Activated CD4-positive, alpha-beta T cell treated with anti-CD3 and anti-CD28 coated beads, Interleukin-2, amount 50 U/mL, for 48 hours (primary cell): Measurements from ENCODE around the gene GSTT2.

ENCODE experiments used
- DNase-seq, 2 experiments: peaks; one replicate each; pipeline ENCODE4 v3.0.0-alpha.2; 2020

Gene GSTT2

GRCh38 chr22:24009227-24010017 lies 29.5 kb downstream of the GSTT2 start:
- DNase-seq, result no peak

DNA sequence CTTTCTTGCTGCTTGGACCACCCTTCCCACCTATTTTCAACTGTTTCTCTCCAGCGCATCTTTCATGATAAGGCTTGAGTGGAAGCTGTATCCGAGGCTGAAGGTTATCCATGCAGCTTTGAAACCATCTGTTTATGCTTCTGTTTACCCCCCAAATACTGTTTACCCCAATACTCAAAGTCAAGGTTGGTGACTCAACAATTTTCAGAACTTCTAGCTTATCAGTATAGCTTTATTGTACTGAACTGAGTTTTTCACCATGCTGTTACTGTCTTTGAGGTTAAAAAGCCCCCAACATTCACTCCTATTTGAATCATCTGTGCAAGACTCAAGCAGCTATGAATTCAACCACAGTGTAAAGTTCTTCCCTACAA lies 30.1 kb downstream of the GSTT2 start:
- DNase-seq, result no peak

DNA sequence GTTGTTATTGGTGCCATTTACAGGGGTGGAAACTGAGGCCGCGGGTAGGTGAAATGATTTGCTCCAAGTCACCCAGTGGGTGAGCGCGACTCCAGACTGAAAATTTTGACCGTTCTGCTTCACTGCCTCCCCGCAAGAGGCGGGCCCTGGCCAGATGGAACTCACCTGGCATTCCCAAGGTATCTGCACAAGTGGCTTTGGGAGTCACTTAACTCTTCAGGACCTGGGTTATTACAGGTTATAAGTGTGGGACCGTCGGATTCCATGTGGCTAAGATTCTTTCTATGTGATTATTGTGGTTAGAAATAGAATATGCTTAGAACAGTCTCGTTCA lies 31.8 kb downstream of the GSTT2 start:
- DNase-seq, result no peak

- no peak for DNase-seq
Measured at GRCh38 chr22:24016156-24016555, 36.2 kb downstream of the GSTT2 start.

DNA sequence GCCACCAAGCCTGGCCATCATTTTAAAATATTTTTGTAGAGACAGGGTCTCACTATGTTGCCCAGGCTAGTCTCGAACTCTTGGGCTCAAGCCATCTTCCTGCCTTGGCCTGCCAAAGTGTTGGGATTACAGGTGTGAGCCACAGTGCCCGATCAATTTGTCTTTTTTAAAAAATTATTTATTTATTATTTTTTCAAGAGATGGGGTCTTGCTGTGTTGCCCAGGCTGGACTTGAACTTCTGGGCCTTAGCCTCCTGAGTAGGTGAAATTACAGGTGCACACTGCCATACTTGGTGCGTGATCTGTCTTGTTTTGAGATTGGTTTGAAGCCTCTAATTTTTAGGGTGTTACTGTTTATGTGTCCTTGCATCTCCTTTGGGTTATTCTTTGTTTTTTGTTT lies 41.4 kb downstream of the GSTT2 start:
- DNase-seq, result no peak

- DNase-seq, result no peak
Measured at GRCh38 chr22:24023204-24023789, 43.4 kb downstream of the GSTT2 start.

GRCh38 chr22:24024354-24024753 lies 44.4 kb downstream of the GSTT2 start:
- no peak for DNase-seq

- no peak for DNase-seq
Measured at GRCh38 chr22:24025475-24025874, 45.5 kb downstream of the GSTT2 start.

DNA sequence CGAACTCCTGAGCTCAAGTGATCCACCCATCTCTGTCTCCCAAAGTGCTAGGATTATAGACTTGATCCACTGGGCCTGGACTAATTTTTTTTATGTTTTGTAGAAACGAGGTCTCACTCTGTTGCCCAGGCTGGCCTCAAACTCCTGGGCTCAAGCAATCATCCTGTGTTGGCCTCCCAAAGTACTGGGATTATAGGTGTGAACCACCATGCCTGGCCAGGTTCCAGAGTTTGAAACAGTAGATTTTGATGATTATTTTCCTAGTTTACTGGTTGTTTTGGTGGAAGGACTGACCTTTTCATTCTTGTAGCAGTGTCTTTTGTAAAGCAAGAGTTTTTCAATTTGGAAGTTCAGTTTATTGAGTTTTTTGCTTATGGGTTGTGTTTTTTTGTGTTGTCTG lies 46.1 kb downstream of the GSTT2 start:
- DNase-seq, result no peak

GRCh38 chr22:24026733-24027132 lies 46.8 kb downstream of the GSTT2 start:
- DNase-seq, result no peak

DNA sequence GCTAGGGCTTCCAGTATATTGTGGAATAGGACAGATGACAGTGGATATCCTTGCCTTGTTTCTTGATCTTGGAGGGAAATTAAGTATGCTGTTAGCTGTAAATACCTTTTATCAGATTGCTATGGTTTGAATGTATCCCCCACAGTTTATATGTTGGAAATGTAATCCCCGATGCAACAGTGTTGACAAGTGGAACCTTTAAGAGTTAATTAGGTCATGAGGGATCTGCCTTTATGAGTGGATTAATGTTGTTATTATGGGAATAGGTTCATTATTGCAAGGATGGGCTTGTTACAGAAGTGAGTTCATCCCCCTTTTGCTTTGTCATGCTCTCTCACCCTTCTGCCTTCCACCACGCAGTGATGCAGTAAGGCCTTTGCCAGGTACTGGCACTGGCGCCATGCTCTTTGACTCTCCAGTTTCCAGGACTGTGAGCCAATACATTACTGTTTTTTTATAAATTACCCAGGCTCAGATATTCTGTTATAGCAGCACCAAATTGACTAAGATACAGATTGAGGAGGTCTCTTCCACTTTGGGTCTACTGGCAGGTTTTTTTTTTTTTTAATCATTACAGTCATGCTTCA lies 47.5 kb downstream of the GSTT2 start:
- DNase-seq, result no peak

DNA sequence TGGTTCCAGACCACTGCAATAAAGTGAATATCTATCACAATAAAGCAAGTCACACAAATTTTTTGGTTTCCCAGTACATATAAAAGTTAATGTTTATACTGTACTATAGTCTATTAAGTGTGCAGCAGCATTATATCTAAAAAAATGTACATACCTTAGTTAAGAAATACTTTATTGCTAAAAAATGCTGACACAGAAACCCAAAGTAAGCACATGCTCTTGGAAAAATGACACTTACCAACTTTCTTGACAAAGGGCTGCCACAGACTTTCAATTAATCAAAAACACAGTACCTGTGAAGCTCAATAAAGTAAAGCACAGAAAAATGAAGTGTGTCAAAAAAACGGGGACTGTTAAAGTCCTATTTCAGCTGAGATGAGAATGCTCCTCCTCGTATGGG lies 48.1 kb downstream of the GSTT2 start:
- DNase-seq, result no peak

- DNase-seq, result no peak
Measured at GRCh38 chr22:24028533-24028932, 48.6 kb downstream of the GSTT2 start.

GRCh38 chr22:24029304-24029703 lies 49.4 kb downstream of the GSTT2 start:
- no peak for DNase-seq

- DNase-seq, result no peak
Measured at GRCh38 chr22:24030186-24030702, 50.3 kb downstream of the GSTT2 start.
